ENCODE results near the gene HES5.

HES5 gene

GRCh38 chr1:2543543-2544092 lies 13.6 kb upstream of the HES5 start:
- Histone ChIP-seq H3K4me3 (ENCODE audit: low read depth in 1 of 2, low read length in 2 of 2) (no peak overlapping the region), H3K9me3 (ENCODE audit: control insufficient read depth in 1 of 2, low read length in 2 of 2) (no peaks in the 10 kb centered on the region), H3K27me3 (ENCODE audit: low read depth, low read length) (no peaks in the 10 kb centered on the region), H3K36me3 (ENCODE audit: control insufficient read depth in 1 of 2, insufficient read depth in 2 of 2, low read length in 2 of 2) (no peaks in the 10 kb centered on the region), H3K4me1 (ENCODE audit: control insufficient read depth in 1 of 2, insufficient read depth in 2 of 2, low read length in 2 of 2) (peaks cover 8 to 46% of the 10 kb centered on the region in 2 donors), H3K27ac (ENCODE audit: low read length) (no peak overlapping the region)

DNA sequence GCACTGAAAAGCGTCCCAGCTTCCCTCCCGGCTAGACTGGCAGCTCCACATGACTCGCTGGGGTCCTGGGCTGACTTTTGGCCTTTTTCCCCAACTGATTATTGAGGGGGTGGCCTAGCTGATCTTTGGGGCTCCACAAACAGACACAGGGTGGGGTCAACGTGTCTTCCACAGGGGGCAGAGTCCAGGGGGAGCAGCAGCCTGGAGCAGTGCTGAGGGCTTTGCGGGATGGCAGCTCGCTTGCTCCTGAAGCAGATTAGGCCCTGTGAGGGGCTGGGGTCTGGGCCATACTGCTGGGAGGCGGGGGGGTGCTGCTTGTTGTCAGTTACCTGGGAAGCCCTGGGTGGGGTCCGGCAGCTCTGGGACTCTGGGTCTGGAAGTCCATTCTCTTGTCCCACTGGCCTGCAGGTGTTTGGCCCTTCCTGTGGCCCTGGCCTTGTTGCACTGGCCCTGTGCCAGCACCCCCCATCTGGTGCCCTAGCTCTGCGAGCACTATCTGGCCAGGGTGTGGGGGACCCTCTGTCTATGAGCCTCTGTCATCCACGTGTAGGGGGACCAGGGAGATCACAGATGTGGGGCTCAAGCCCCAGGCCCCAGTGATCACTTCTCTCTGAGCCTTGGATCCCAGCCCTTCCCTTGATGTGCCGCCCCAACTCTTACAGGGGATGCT lies 12.3 kb upstream of the HES5 start:
- Histone ChIP-seq H3K27ac (ENCODE audit: low read length) (no peak overlapping the region), H3K27me3 (ENCODE audit: low read depth, low read length) (no peaks in the 10 kb centered on the region), H3K36me3 (ENCODE audit: control insufficient read depth in 1 of 2, insufficient read depth in 2 of 2, low read length in 2 of 2) (no peaks in the 10 kb centered on the region), H3K9me3 (ENCODE audit: control insufficient read depth in 1 of 2, low read length in 2 of 2) (no peaks in the 10 kb centered on the region), H3K4me3 (ENCODE audit: low read depth in 1 of 2, low read length in 2 of 2) (no peak overlapping the region), H3K4me1 (ENCODE audit: control insufficient read depth in 1 of 2, insufficient read depth in 2 of 2, low read length in 2 of 2) (peaks cover 3 to 37% of the 10 kb centered on the region in 2 donors)

- Histone ChIP-seq H3K9me3 (ENCODE audit: control insufficient read depth in 1 of 2, low read length in 2 of 2) (no peaks in the 10 kb centered on the region), H3K4me1 (ENCODE audit: control insufficient read depth in 1 of 2, insufficient read depth in 2 of 2, low read length in 2 of 2) (peaks cover 0 to 31% of the 10 kb centered on the region in 2 donors), H3K27me3 (ENCODE audit: low read depth, low read length) (no peaks in the 10 kb centered on the region)
Observed at GRCh38 chr1:2541619-2542245, 11.7 kb upstream of the HES5 start.

DNA sequence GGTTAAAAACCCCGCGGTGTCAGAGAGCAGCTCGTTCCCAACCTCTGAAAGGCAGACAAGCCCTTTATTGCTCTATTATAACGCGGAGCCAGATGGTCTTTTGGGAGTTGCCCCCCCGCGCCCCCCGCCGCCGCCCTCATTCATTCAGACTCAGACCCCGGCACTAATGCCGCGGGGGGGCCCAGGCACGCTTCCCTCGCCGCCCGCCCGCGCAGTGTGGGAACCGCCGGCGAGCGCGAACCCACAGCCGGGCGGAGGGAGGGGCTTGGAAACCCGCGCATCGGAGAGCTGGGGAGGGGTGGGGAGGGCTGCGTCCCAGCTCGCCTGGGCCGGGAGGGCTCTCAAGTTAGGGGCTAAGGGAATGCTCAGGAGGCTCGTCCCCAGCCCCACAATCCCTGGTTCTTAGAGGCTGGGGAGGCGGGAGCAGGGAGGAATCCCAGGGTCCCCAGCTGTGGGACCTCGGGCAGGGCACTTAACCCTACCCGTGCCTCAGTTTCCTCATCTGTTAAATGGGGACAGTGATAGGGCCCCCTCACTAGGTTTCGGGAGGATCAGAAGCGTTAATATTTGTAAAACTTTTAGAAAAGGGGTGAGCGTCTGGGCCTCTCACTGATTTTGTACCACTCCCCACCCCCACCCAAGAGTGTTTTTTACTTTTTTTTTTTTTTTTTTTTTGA lies 10.9 kb upstream of the HES5 start:
- no peak overlapping the region for H3K27ac ChIP-seq (ENCODE audit: low read length)
- peaks cover 4% of the 10 kb centered on the region for H3K27me3 ChIP-seq (ENCODE audit: low read depth, low read length)
- no peaks in the 10 kb centered on the region for H3K9me3 ChIP-seq (ENCODE audit: control insufficient read depth in 1 of 2, low read length in 2 of 2)
- no peak overlapping the region for H3K4me3 ChIP-seq (ENCODE audit: low read depth in 1 of 2, low read length in 2 of 2)
- H3K36me3 ChIP-seq (ENCODE audit: control insufficient read depth in 1 of 2, insufficient read depth in 2 of 2, low read length in 2 of 2), result no peaks in the 10 kb centered on the region
- H3K4me1 ChIP-seq (ENCODE audit: control insufficient read depth in 1 of 2, insufficient read depth in 2 of 2, low read length in 2 of 2), result peaks cover 0 to 26% of the 10 kb centered on the region in 2 donors

More at GRCh38 chr1:2541619-2542245, 11.7 kb upstream of the HES5 start:
- H3K4me3 ChIP-seq (ENCODE audit: low read depth in 1 of 2, low read length in 2 of 2), result no peak overlapping the region
- H3K36me3 ChIP-seq (ENCODE audit: control insufficient read depth in 1 of 2, insufficient read depth in 2 of 2, low read length in 2 of 2), result no peaks in the 10 kb centered on the region
- no peak overlapping the region for H3K27ac ChIP-seq (ENCODE audit: low read length)

DNA sequence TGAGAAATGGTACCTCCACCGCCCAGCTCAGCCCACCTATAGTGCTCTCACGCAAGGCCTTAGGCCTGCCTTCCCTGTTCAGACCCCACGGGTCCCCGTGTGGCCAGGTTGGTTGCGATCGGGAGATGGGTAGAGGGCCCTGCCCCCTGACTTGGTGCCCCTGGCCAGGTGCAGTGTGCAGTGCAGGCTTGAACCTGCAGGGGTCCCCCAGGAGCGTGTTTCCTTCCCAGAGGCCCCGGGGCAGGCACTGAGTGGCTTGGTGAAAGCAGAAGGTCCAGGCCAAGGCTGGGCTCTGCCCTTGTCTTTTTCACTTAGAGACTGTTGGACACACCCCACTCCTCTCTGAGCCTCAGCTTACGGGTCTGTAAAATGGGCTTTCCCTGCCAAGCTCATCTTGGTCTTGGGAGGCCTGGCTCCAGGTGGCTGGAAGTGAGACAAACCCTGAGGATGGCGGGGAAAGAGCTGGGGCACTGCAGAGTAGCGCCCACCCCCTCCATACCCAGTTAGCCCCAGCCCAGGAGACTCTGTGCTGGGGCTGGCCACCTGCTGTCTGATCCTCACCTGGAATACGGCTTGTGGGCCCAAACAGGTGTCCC lies 9.3 kb upstream of the HES5 start:
- no peak overlapping the region for H3K4me3 ChIP-seq (ENCODE audit: low read depth in 1 of 2, low read length in 2 of 2)
- H3K27ac ChIP-seq (ENCODE audit: low read length), result no peak overlapping the region
- no peaks in the 10 kb centered on the region for H3K9me3 ChIP-seq (ENCODE audit: control insufficient read depth in 1 of 2, low read length in 2 of 2)
- peaks cover 0 to 11% of the 10 kb centered on the region in 2 donors for H3K4me1 ChIP-seq (ENCODE audit: control insufficient read depth in 1 of 2, insufficient read depth in 2 of 2, low read length in 2 of 2)
- H3K27me3 ChIP-seq (ENCODE audit: low read depth, low read length), result peaks cover 14% of the 10 kb centered on the region
- no peaks in the 10 kb centered on the region for H3K36me3 ChIP-seq (ENCODE audit: control insufficient read depth in 1 of 2, insufficient read depth in 2 of 2, low read length in 2 of 2)

GRCh38 chr1:2538872-2539271 lies 8.8 kb upstream of the HES5 start:
- Histone ChIP-seq H3K4me3 (ENCODE audit: low read depth in 1 of 2, low read length in 2 of 2) (no peak overlapping the region), H3K9me3 (ENCODE audit: control insufficient read depth in 1 of 2, low read length in 2 of 2) (no peaks in the 10 kb centered on the region), H3K36me3 (ENCODE audit: control insufficient read depth in 1 of 2, insufficient read depth in 2 of 2, low read length in 2 of 2) (no peaks in the 10 kb centered on the region), H3K27ac (ENCODE audit: low read length) (no peak overlapping the region), H3K27me3 (ENCODE audit: low read depth, low read length) (peaks cover 17% of the 10 kb centered on the region), H3K4me1 (ENCODE audit: control insufficient read depth in 1 of 2, insufficient read depth in 2 of 2, low read length in 2 of 2) (peaks cover 0 to 6% of the 10 kb centered on the region in 2 donors)

- peaks cover 17% of the 10 kb centered on the region for H3K27me3 ChIP-seq (ENCODE audit: low read depth, low read length)
- no peaks in the 10 kb centered on the region for H3K9me3 ChIP-seq (ENCODE audit: control insufficient read depth in 1 of 2, low read length in 2 of 2)
- H3K36me3 ChIP-seq (ENCODE audit: control insufficient read depth in 1 of 2, insufficient read depth in 2 of 2, low read length in 2 of 2), result no peaks in the 10 kb centered on the region
- H3K4me1 ChIP-seq (ENCODE audit: control insufficient read depth in 1 of 2, insufficient read depth in 2 of 2, low read length in 2 of 2), result peaks cover 0 to under 1% of the 10 kb centered on the region in 2 donors
- H3K27ac ChIP-seq (ENCODE audit: low read length), result no peak overlapping the region
- H3K4me3 ChIP-seq (ENCODE audit: low read depth in 1 of 2, low read length in 2 of 2), result no peak overlapping the region
Observed at GRCh38 chr1:2538376-2538775, 8.3 kb upstream of the HES5 start.

DNA sequence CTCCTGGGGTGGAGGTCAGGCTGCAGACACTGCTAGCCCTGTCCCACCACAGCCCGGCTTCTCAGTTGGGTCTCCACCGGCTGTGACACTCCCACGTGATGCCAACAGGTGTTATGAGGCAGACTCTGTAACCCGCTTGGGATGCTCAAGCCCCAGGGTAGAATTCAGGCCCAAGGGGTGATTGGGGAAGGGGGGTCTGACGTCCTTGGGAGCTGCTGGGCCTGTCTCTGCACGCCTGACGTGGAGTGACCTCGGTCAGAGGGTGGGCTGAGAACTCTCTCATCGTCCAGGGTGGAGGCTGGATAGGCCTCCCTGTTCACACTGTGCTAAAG lies 7.7 kb upstream of the HES5 start:
- H3K9me3 ChIP-seq (ENCODE audit: control insufficient read depth in 1 of 2, low read length in 2 of 2), result no peaks in the 10 kb centered on the region
- no peak overlapping the region for H3K27ac ChIP-seq (ENCODE audit: low read length)
- H3K36me3 ChIP-seq (ENCODE audit: control insufficient read depth in 1 of 2, insufficient read depth in 2 of 2, low read length in 2 of 2), result no peaks in the 10 kb centered on the region
- no peak overlapping the region for H3K4me3 ChIP-seq (ENCODE audit: low read depth in 1 of 2, low read length in 2 of 2)
- peaks cover 17% of the 10 kb centered on the region for H3K27me3 ChIP-seq (ENCODE audit: low read depth, low read length)
- no peaks in the 10 kb centered on the region for H3K4me1 ChIP-seq (ENCODE audit: control insufficient read depth in 1 of 2, insufficient read depth in 2 of 2, low read length in 2 of 2)

DNA sequence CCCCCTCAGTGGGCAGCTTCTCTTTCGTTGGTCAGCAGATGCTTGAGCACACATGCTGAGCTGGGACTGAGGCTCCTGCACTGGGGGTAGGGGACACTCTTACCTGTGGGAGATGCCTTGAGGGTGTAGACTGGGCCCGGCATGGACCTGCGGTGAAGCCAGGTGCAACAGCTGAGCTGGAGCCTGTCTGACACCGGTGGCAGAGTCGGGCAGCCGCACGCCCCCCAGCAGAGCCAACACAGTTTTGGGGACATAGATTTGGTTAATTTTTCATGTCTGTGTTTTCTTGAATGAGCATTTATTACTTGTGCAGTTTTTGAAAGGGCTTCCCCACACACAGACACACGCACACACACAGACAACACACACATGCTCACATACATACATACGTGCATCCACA lies 5.9 kb upstream of the HES5 start:
- peaks cover 31% of the 10 kb centered on the region for H3K27me3 ChIP-seq (ENCODE audit: low read depth, low read length)
- peaks cover 0 to 3% of the 10 kb centered on the region in 2 donors for H3K4me1 ChIP-seq (ENCODE audit: control insufficient read depth in 1 of 2, insufficient read depth in 2 of 2, low read length in 2 of 2)
- H3K9me3 ChIP-seq (ENCODE audit: control insufficient read depth in 1 of 2, low read length in 2 of 2), result no peaks in the 10 kb centered on the region
- H3K4me3 ChIP-seq (ENCODE audit: low read depth in 1 of 2, low read length in 2 of 2), result no peak overlapping the region
- no peaks in the 10 kb centered on the region for H3K36me3 ChIP-seq (ENCODE audit: control insufficient read depth in 1 of 2, insufficient read depth in 2 of 2, low read length in 2 of 2)
- H3K27ac ChIP-seq (ENCODE audit: low read length), result no peak overlapping the region

DNA sequence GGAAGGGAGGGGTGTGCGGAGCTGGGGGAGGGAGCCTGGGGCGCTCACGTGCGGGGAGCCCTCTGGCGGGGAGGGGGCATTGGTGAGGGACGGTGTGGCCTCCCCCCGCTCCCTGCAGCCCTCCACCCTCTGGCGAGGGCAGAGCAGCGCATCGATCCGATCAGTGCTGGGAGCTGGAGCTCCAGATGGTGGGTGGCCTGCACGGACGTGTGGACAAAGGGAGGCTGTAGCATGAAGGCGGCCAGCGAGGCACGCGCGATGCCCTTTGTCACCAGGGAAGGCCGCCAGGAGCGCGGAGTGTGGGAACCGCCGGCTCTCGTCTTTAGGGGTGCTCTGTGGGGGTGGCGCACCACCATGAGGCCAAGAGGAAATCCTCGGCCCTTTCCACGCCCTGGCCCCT lies 5.4 kb upstream of the HES5 start:
- Histone ChIP-seq H3K4me1 (ENCODE audit: control insufficient read depth in 1 of 2, insufficient read depth in 2 of 2, low read length in 2 of 2) (peaks cover 0 to 8% of the 10 kb centered on the region in 2 donors), H3K9me3 (ENCODE audit: control insufficient read depth in 1 of 2, low read length in 2 of 2) (no peaks in the 10 kb centered on the region), H3K27ac (ENCODE audit: low read length) (no peak overlapping the region), H3K27me3 (ENCODE audit: low read depth, low read length) (peaks cover 36% of the 10 kb centered on the region), H3K36me3 (ENCODE audit: control insufficient read depth in 1 of 2, insufficient read depth in 2 of 2, low read length in 2 of 2) (no peaks in the 10 kb centered on the region), H3K4me3 (ENCODE audit: low read depth in 1 of 2, low read length in 2 of 2) (no peak overlapping the region)

Data from muscle layer of duodenum (tissue), 2 donors.